Psoas muscle (tissue), 8 donors: Measurements from ENCODE around the gene PCID2. TPM values are rescaled to one million over a fixed set of nuclear protein-coding genes. Genes with fewer than 3 reads are reported as not detected.

Experiments
- ATAC-seq, 4 donors: fragments of 200-7000 bp; cut with Tn5 transposase; one replicate each; pipeline ENCODE4 v1.9.1; 2020; ENCODE audit warnings: moderate library complexity in 3 of 4, mild to moderate bottlenecking in 2 of 4
- DNase-seq, 2 donors: peaks; one replicate each; pipeline ENCODE4 v3.0.0-alpha.2; 2020
- H3K27ac ChIP-seq: fragments of 200-600 bp; one replicate; pipeline ENCODE4 v1.8.0; 2022
- H3K27me3 ChIP-seq, 3 donors: fragments of 200-600 bp in 1 of 3; one replicate each; pipeline versions ENCODE4 v1.6.1 to v1.8.0; 2013 to 2022; ENCODE audit warnings: low read length in 2 of 3, mild to moderate bottlenecking in 2 of 3, moderate library complexity in 1 of 3; ENCODE audit not compliant: insufficient read depth in 3 of 3
- H3K36me3 ChIP-seq, 2 donors: fragments of 200-600 bp in 1 of 2; one replicate each; pipeline versions ENCODE4 v1.6.1 to v1.8.0; 2013 to 2022; ENCODE audit warnings: low read depth in 1 of 2, mild to moderate bottlenecking in 1 of 2, moderate library complexity in 1 of 2; ENCODE audit not compliant: insufficient read depth in 1 of 2
- H3K4me1 ChIP-seq: fragments of 200-600 bp; one replicate; pipeline ENCODE4 v1.8.0; 2022
- H3K4me3 ChIP-seq: fragments of 200-600 bp; one replicate; pipeline ENCODE4 v1.8.0; 2022; ENCODE audit warnings: mild to moderate bottlenecking
- H3K9me3 ChIP-seq: fragments of 200-600 bp; one replicate; pipeline ENCODE4 v1.8.0; 2022
- CTCF ChIP-seq: fragments of 200-600 bp; IDR thresholded peaks from one replicate; pipeline ENCODE4 v1.8.0; 2022; ENCODE audit warnings: antibody characterized with exemption
- WGBS, 3 donors: extraction: QIAGEN DNeasy Blood & Tissue Kit; methylation state at CpG; one replicate each; pipeline versions ENCODE4 v1.1.6 to v1.1.7; 2013; 5-methylcytosine and 5-hydroxymethylcytosine counted together
- intact Hi-C, 2 donors: fragments of 100-400 bp; cut with DNase I; formaldehyde crosslinking; loops; one replicate each; pipeline versions ENCODE4 v1.11.0 to v1.14.2; 2022
- polyA plus RNA-seq, 3 donors: library from polyadenylated mRNA; stranded (reverse); fragments of 200-250 nt; gene quantifications; one replicate each; pipeline ENCODE4 v1.2.3, GENCODE V29; 2013
- total RNA-seq, 4 donors: library from RNA; stranded (reverse); fragmentation: NEBNext Ultra II Directional in 2 of 4; extraction: Animal tissue kit (Norgen Biotek cat#: 25700) in 2 of 4; gene quantifications; one replicate each; pipeline versions ENCODE4 v1.2.1 to v1.2.4, GENCODE V29; 2021 to 2023
- donor health status: healthy with polysubstance abuse.
- donor health status: DM: no; HTN: no; CAD: no; lungs with moderate emphysema.
- donor health status: Bipolar disorder and iron deficiency.
- donor health status: healthy.
- donor health status: DM: yes; HTN: yes; CAD: no.
- donor health status: DM: no; HTN: no; CAD: no.
- donor health status: DM: no; HTN: no; CAD: no.
- donor health status: DM: yes; HTN: yes; CAD: no.

Gene PCID2
- total and polyA plus RNA-seq, 7 donors = 19.9 to 37.1 (median 26.6) TPM

- intact Hi-C loops = no loop called here
- Histone ChIP-seq H3K36me3 (peaks cover 16 to 93% of the 10 kb centered on the region in 2 donors), H3K9me3 (no peaks in the 10 kb centered on the region), H3K4me1 (no peaks in the 10 kb centered on the region), H3K27me3 (no peaks in the 10 kb centered on the region), H3K4me3 (no peak overlapping the region), H3K27ac (no peak overlapping the region)
- DNase-seq = no peak
- ATAC-seq = no peak
- TF ChIP-seq CTCF = no peak
- 89 to 92% (median 90%) methylated on average over 14 of the region's 14 CpGs for WGBS, 3 donors
Measured at GRCh38 chr13:113183450-113184129, 24.9 kb downstream of the PCID2 start.

DNA sequence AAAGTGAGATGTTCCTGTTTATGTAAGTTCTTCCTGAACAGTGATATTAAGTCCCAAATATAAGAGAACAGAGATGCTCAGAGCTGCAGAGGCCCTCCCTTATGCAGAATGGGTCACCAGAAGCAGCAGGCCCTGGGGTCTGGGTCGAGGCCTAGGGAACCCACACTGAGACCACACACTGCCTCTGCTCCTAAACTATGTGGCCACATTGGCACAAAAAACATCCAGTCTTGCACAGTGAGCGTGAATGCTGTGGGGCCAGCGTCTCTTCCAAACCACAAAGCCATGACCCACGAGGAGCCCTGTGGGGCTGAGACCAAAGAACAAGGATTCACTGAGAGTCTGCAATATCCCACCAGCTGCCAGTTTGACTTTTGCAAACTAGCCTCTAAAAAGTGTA is 26.4 kb downstream of the PCID2 start:
- no peaks in the 10 kb centered on the region for H3K4me1 ChIP-seq
- intact Hi-C loops = no loop called here
- H3K9me3 ChIP-seq = no peaks in the 10 kb centered on the region
- peaks cover 16 to 97% of the 10 kb centered on the region in 2 donors for H3K36me3 ChIP-seq
- H3K27ac ChIP-seq = no peak overlapping the region
- 87 to 94% (median 92%) methylated on average over 4 of the region's 4 CpGs for WGBS, 3 donors
- ATAC-seq (no peak), DNase-seq (no peak)
- no peaks in the 10 kb centered on the region for H3K27me3 ChIP-seq
- no peak for TF ChIP-seq CTCF
- no peak overlapping the region for H3K4me3 ChIP-seq

DNA sequence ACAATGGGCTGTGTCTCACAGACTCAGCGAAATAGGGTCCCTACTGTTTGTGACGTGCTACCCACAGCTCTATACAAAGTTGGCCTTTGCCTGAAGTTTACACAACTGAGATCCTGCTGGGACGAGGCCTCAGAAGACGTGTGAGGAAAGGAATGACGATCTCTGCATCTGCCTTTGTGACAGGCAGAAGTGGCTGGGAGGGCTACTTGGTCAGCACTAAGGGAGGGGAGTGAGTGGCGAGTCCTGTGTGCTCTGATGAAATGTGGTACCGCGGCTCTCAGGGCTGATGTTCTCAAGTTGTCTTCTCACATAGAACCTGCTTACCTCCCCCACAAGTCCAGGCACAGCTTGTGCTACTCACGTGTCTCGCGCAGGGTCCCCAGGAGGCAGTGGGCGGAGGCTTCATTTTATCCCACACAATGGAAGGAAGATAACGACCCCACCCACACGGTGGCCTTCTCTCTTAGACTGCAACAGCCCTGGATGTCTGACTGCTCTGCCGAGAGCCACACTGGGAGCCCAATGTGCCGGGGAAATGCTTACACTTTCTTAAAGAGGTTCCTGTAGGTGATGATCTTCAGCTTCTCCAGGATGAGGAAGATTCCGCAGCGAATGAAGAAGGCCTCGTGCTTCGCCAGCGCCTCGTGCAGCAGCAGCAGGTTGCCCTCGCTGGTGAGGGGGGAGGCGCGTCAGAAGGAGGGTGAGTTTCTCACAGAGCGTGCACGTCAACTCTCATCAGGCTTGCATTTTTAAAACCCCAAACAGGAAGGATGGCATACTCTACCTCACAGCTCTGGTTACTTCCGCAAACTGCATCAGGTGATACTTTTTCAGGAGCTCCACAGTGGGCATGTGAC is 28.9 kb downstream of the PCID2 start:
- no peak for DNase-seq
- Histone ChIP-seq H3K27me3 (no peaks in the 10 kb centered on the region), H3K4me1 (no peaks in the 10 kb centered on the region), H3K36me3 (peaks cover 16 to 100% of the 10 kb centered on the region in 2 donors), H3K9me3 (no peaks in the 10 kb centered on the region), H3K27ac (no peak overlapping the region), H3K4me3 (no peak overlapping the region)
- intact Hi-C loops = loop anchor here in 1 of 2 donors (5.0 kb wide), 1 partner anchor 73 kb away; no protein-coding TSS in a partner anchor
- no peak for ATAC-seq
- 79 to 82% (median 81%) methylated on average over 28 of the region's 28 CpGs for WGBS, 3 donors
- no peak for TF ChIP-seq CTCF

GRCh38 chr13:113178896-113179167 is 29.6 kb downstream of the PCID2 start:
- ATAC-seq = no peak
- Histone ChIP-seq H3K27ac (no peak overlapping the region), H3K9me3 (no peaks in the 10 kb centered on the region), H3K27me3 (no peaks in the 10 kb centered on the region), H3K4me3 (no peak overlapping the region), H3K36me3 (peaks cover 15 to 100% of the 10 kb centered on the region in 2 donors), H3K4me1 (no peaks in the 10 kb centered on the region)
- no peak for TF ChIP-seq CTCF
- no peak for DNase-seq
- intact Hi-C loops = loop anchor here in 1 of 2 donors (5.0 kb wide), 1 partner anchor 73 kb away; no protein-coding TSS in a partner anchor
- 80 to 84% (median 81%) methylated on average over 3 of the region's 3 CpGs for WGBS, 3 donors
